ENCODE data around the gene GID8. TPM values are rescaled to one million over a fixed set of nuclear protein-coding genes. Genes with fewer than 3 reads are reported as not detected.

The GID8 gene
- total and polyA plus RNA-seq, 9 of the 15 experiments (the other 6 are each of a cell fraction or from before 2014, with no cell fraction given) = 7.5 to 31.6 (median 22.2) TPM

DNA sequence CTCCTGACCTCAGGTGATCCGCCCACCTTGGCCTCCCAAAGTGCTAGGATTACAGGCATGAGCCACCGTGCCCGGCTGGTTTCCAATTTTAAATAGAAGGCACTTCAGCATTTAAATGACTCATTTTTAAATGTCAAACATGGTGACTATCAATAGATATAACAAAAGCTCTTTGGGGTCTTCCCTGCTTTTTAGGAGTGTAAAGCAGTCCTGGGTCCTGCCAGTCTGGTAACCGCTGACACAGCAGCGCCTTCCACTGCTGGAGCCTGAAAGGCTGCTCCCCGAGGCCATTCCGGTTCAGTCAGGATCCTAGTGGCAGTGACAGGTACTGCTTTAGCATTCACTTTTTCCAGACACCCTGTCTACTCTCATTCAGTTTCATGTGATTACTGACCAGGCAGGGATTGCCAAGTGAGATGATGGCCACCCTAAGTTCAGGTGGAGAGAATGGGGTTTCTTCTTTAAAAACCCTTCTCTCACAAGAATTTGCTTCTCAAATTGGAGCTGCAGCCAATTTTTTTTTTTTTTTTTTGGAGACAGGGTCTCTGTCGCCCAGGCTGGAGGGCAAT is 16.7 kb upstream of the GID8 start (continued):
- TF ChIP-seq DLX4 (CRISPR knock-in tag; IDR thresholded peaks at IDR 0.05) = no peak
- no peak for TF ChIP-seq MXD1 (CRISPR knock-in tag; IDR thresholded peaks at IDR 0.05; ENCODE audit: borderline replicate concordance, poor library complexity, severe bottlenecking)
- TF ChIP-seq, protein P1, sequence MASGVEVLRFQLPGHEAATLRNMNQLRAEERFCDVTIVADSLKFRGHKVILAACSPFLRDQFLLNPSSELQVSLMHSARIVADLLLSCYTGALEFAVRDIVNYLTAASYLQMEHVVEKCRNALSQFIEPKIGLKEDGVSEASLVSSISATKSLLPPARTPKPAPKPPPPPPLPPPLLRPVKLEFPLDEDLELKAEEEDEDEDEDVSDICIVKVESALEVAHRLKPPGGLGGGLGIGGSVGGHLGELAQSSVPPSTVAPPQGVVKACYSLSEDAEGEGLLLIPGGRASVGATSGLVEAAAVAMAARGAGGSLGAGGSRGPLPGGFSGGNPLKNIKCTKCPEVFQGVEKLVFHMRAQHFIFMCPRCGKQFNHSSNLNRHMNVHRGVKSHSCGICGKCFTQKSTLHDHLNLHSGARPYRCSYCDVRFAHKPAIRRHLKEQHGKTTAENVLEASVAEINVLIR (CRISPR knock-in tag; IDR thresholded peaks at IDR 0.05) = no peak
- TF ChIP-seq ZBTB26 (CRISPR knock-in tag; IDR thresholded peaks at IDR 0.05) = no peak
- TF ChIP-seq FOXM1 (IDR thresholded peaks at IDR 0.05; ENCODE audit: low read depth) = no peak
- no peak for TF ChIP-seq FOXM1 (CRISPR knock-in tag; IDR thresholded peaks at IDR 0.05; ENCODE audit: low read depth)
- TF ChIP-seq YY1 (IDR thresholded peaks at IDR 0.05; ENCODE audit: borderline replicate concordance in 1 of 3, control insufficient read depth in 1 of 3, extremely low read depth in 1 of 3, insufficient read depth in 3 of 3, insufficient read length in 1 of 3, insufficient replicate concordance in 2 of 3, low read depth in 1 of 3, low read length in 2 of 3) = peak in 1 of 3 experiments; percentile 17
- TF ChIP-seq TFAP4 (CRISPR knock-in tag; IDR thresholded peaks at IDR 0.05; ENCODE audit: borderline replicate concordance) = 0 out of 2 replicates have a peak, but pooled peaks have one; percentile 15
- TF ChIP-seq, protein P2, sequence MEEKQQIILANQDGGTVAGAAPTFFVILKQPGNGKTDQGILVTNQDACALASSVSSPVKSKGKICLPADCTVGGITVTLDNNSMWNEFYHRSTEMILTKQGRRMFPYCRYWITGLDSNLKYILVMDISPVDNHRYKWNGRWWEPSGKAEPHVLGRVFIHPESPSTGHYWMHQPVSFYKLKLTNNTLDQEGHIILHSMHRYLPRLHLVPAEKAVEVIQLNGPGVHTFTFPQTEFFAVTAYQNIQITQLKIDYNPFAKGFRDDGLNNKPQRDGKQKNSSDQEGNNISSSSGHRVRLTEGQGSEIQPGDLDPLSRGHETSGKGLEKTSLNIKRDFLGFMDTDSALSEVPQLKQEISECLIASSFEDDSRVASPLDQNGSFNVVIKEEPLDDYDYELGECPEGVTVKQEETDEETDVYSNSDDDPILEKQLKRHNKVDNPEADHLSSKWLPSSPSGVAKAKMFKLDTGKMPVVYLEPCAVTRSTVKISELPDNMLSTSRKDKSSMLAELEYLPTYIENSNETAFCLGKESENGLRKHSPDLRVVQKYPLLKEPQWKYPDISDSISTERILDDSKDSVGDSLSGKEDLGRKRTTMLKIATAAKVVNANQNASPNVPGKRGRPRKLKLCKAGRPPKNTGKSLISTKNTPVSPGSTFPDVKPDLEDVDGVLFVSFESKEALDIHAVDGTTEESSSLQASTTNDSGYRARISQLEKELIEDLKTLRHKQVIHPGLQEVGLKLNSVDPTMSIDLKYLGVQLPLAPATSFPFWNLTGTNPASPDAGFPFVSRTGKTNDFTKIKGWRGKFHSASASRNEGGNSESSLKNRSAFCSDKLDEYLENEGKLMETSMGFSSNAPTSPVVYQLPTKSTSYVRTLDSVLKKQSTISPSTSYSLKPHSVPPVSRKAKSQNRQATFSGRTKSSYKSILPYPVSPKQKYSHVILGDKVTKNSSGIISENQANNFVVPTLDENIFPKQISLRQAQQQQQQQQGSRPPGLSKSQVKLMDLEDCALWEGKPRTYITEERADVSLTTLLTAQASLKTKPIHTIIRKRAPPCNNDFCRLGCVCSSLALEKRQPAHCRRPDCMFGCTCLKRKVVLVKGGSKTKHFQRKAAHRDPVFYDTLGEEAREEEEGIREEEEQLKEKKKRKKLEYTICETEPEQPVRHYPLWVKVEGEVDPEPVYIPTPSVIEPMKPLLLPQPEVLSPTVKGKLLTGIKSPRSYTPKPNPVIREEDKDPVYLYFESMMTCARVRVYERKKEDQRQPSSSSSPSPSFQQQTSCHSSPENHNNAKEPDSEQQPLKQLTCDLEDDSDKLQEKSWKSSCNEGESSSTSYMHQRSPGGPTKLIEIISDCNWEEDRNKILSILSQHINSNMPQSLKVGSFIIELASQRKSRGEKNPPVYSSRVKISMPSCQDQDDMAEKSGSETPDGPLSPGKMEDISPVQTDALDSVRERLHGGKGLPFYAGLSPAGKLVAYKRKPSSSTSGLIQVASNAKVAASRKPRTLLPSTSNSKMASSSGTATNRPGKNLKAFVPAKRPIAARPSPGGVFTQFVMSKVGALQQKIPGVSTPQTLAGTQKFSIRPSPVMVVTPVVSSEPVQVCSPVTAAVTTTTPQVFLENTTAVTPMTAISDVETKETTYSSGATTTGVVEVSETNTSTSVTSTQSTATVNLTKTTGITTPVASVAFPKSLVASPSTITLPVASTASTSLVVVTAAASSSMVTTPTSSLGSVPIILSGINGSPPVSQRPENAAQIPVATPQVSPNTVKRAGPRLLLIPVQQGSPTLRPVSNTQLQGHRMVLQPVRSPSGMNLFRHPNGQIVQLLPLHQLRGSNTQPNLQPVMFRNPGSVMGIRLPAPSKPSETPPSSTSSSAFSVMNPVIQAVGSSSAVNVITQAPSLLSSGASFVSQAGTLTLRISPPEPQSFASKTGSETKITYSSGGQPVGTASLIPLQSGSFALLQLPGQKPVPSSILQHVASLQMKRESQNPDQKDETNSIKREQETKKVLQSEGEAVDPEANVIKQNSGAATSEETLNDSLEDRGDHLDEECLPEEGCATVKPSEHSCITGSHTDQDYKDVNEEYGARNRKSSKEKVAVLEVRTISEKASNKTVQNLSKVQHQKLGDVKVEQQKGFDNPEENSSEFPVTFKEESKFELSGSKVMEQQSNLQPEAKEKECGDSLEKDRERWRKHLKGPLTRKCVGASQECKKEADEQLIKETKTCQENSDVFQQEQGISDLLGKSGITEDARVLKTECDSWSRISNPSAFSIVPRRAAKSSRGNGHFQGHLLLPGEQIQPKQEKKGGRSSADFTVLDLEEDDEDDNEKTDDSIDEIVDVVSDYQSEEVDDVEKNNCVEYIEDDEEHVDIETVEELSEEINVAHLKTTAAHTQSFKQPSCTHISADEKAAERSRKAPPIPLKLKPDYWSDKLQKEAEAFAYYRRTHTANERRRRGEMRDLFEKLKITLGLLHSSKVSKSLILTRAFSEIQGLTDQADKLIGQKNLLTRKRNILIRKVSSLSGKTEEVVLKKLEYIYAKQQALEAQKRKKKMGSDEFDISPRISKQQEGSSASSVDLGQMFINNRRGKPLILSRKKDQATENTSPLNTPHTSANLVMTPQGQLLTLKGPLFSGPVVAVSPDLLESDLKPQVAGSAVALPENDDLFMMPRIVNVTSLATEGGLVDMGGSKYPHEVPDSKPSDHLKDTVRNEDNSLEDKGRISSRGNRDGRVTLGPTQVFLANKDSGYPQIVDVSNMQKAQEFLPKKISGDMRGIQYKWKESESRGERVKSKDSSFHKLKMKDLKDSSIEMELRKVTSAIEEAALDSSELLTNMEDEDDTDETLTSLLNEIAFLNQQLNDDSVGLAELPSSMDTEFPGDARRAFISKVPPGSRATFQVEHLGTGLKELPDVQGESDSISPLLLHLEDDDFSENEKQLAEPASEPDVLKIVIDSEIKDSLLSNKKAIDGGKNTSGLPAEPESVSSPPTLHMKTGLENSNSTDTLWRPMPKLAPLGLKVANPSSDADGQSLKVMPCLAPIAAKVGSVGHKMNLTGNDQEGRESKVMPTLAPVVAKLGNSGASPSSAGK (IDR thresholded peaks at IDR 0.05) = no peak
- TF ChIP-seq MAFK (IDR thresholded peaks at IDR 0.05; ENCODE audit: low read length) = peak; percentile 64
